Rectal smooth muscle tissue (tissue), 1 donor: ENCODE measurements around the gene INSC.

ENCODE experiments used
- H3K27ac ChIP-seq: one replicate; pipeline ENCODE4 v1.7.0; 2013; ENCODE audit warnings: low read depth, low read length, inconsistent platforms
- H3K27me3 ChIP-seq: one replicate; pipeline ENCODE4 v1.7.0; 2013; ENCODE audit warnings: low read length; ENCODE audit not compliant: control insufficient read depth, insufficient read depth
- H3K36me3 ChIP-seq: one replicate; pipeline ENCODE4 v1.7.0; 2013; ENCODE audit warnings: low read length; ENCODE audit not compliant: control insufficient read depth, insufficient read depth
- H3K4me1 ChIP-seq: one replicate; pipeline ENCODE4 v1.7.0; 2013; ENCODE audit warnings: low read length; ENCODE audit not compliant: control insufficient read depth, insufficient read depth
- H3K4me3 ChIP-seq: one replicate; pipeline ENCODE4 v1.7.0; 2013; ENCODE audit warnings: low read length
- H3K9ac ChIP-seq: one replicate; pipeline ENCODE4 v1.7.0; 2013; ENCODE audit warnings: low read length

The INSC gene

GRCh38 chr11:15143855-15144254 lies 29.1 kb downstream of the INSC start:
- Histone ChIP-seq H3K27ac (no peak overlapping the region), H3K27me3 (no peaks in the 10 kb centered on the region), H3K4me3 (no peak overlapping the region), H3K4me1 (no peaks in the 10 kb centered on the region), H3K9ac (no peak overlapping the region), H3K36me3 (no peaks in the 10 kb centered on the region)

GRCh38 chr11:15144347-15144746 lies 29.6 kb downstream of the INSC start:
- Histone ChIP-seq H3K27ac (no peak overlapping the region), H3K9ac (no peak overlapping the region), H3K27me3 (no peaks in the 10 kb centered on the region), H3K36me3 (no peaks in the 10 kb centered on the region), H3K4me1 (no peaks in the 10 kb centered on the region), H3K4me3 (no peak overlapping the region)

DNA sequence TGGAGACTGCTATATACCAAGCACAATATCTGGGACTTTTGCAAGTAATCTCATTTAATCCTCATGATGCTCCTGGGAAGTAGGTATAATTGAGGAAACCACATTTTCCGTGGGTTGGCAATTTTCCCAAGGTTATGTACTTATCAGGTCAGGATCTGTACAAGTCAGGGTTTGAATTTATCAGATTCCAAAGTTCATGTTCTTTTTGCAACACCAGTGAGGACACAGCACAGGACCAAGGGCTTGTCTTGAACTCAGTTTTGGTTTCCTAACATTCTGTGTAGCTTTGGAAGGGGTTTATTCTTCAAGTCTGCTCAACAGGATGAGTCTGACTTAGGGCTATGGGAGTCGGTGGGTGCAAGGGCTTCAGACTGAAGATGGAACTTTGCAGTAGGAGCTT lies 30.4 kb downstream of the INSC start:
- Histone ChIP-seq H3K36me3 (no peaks in the 10 kb centered on the region), H3K27ac (no peak overlapping the region), H3K4me3 (no peak overlapping the region), H3K4me1 (no peaks in the 10 kb centered on the region), H3K27me3 (no peaks in the 10 kb centered on the region), H3K9ac (no peak overlapping the region)

DNA sequence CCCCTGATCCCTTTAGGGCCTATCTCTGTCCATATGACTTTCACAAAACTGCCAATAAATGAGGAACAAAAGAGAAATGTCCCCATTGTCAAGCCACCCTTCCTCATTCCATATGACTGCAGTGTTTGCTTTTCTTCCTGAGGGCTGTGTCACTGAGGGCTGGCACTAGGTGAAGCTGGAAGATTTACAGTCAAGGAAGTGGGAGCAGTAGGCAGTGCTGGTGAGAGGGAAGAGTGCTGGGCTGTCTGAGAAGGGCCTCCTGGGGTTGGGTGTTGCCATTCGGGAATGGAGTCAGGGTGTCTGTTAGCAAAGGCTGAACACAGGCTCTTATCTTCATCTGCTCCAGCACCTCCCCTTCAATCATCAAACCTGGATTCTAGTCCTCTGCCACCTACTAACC lies 30.9 kb downstream of the INSC start:
- Histone ChIP-seq H3K36me3 (no peaks in the 10 kb centered on the region), H3K4me1 (no peaks in the 10 kb centered on the region), H3K4me3 (no peak overlapping the region), H3K27me3 (no peaks in the 10 kb centered on the region), H3K9ac (no peak overlapping the region), H3K27ac (no peak overlapping the region)

DNA sequence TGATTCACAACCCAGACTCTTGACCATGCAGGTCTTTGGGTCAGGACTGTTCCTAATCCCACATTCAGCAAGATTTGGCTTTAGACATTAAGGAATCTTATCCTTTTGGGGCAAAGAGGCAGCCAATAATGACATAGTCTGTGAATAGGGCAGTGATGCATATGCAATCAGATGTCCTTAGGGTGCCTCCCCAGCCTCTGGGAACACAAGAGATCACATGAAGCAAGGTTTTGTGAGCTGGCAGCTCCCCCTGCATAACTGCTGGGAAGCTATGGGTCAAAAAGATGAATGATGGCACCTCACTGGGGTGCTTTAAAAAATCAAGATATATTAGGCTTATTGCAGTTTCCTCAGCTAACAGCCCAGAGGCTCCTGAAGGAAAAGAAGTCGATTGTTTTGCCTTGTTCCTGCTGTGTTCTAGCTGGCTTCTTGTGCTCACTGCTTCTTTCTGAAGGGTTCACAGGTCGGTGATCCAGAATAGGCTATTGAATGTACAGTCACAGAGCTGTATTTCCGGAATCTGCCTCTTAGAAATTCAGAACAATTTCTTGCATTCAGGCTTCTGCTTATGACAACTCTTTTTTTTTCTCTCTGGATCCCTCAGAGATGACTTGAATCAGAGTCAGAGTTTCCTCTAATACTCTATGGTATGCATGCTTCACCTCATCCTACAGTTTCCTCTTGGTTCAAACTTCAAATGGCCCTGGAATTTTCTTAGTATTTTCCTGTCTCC lies 31.7 kb downstream of the INSC start:
- Histone ChIP-seq H3K36me3 (no peaks in the 10 kb centered on the region), H3K4me1 (no peaks in the 10 kb centered on the region), H3K9ac (no peak overlapping the region), H3K27ac (no peak overlapping the region), H3K27me3 (no peaks in the 10 kb centered on the region), H3K4me3 (no peak overlapping the region)

- Histone ChIP-seq H3K9ac (no peak overlapping the region), H3K4me3 (no peak overlapping the region), H3K27ac (no peak overlapping the region), H3K36me3 (no peaks in the 10 kb centered on the region), H3K27me3 (no peaks in the 10 kb centered on the region), H3K4me1 (no peaks in the 10 kb centered on the region)
Observed at GRCh38 chr11:15148169-15148568, 33.4 kb downstream of the INSC start.

GRCh38 chr11:15149050-15149449 lies 34.3 kb downstream of the INSC start:
- H3K27me3 ChIP-seq, result no peaks in the 10 kb centered on the region
- H3K27ac ChIP-seq, result no peak overlapping the region
- H3K4me1 ChIP-seq, result no peaks in the 10 kb centered on the region
- no peaks in the 10 kb centered on the region for H3K36me3 ChIP-seq
- no peak overlapping the region for H3K4me3 ChIP-seq
- no peak overlapping the region for H3K9ac ChIP-seq

GRCh38 chr11:15150507-15150906 lies 35.8 kb downstream of the INSC start:
- no peak overlapping the region for H3K4me3 ChIP-seq
- no peak overlapping the region for H3K9ac ChIP-seq
- no peaks in the 10 kb centered on the region for H3K4me1 ChIP-seq
- H3K27me3 ChIP-seq, result no peaks in the 10 kb centered on the region
- H3K36me3 ChIP-seq, result no peaks in the 10 kb centered on the region
- H3K27ac ChIP-seq, result no peak overlapping the region

DNA sequence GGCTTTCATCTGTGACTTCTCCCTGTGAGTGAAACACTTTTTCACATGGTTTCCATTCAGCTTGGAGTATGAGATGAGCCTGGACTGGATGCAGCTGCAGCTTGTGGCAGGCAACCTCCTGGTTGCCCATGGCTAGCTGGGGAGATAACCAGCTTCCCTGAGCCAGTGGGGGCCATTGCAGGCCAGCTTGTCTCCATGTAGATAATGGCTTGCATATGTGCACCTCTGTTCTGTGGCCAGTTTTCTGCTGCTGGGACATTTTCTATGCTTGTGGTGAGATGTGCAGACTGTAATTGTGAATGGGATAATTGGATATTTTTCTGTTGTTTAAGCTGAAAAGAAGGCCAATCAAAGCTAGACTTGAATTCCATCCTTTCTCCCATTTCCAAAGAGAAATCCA lies 38.5 kb downstream of the INSC start:
- no peaks in the 10 kb centered on the region for H3K27me3 ChIP-seq
- H3K27ac ChIP-seq, result no peak overlapping the region
- no peaks in the 10 kb centered on the region for H3K4me1 ChIP-seq
- no peak overlapping the region for H3K9ac ChIP-seq
- no peaks in the 10 kb centered on the region for H3K36me3 ChIP-seq
- no peak overlapping the region for H3K4me3 ChIP-seq

DNA sequence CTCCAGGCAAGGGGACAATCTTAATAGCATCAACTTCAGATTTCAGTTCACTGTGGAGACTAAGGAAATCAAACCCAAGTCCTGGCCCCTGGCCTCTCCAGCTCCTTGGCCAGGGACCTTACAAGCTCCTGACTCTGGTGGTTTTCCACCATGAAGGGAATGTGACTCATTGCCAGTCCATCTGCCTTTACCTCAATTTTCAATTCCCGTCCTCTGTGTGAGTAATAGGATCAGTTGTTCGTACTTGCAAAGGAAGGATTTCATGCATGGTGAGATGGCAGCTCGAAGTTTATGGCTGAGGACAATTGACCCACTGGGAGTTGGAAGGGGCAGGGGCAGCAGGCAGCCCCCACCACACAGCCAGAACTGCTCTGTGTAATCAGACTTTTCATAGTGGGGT lies 42.5 kb downstream of the INSC start:
- Histone ChIP-seq H3K36me3 (no peaks in the 10 kb centered on the region), H3K4me1 (no peaks in the 10 kb centered on the region), H3K9ac (no peak overlapping the region), H3K27ac (no peak overlapping the region), H3K27me3 (no peaks in the 10 kb centered on the region), H3K4me3 (no peak overlapping the region)

- Histone ChIP-seq H3K4me1 (no peaks in the 10 kb centered on the region), H3K36me3 (no peaks in the 10 kb centered on the region), H3K27ac (no peak overlapping the region), H3K9ac (no peak overlapping the region), H3K4me3 (no peak overlapping the region), H3K27me3 (no peaks in the 10 kb centered on the region)
Observed at GRCh38 chr11:15157606-15158137, 42.9 kb downstream of the INSC start.

DNA sequence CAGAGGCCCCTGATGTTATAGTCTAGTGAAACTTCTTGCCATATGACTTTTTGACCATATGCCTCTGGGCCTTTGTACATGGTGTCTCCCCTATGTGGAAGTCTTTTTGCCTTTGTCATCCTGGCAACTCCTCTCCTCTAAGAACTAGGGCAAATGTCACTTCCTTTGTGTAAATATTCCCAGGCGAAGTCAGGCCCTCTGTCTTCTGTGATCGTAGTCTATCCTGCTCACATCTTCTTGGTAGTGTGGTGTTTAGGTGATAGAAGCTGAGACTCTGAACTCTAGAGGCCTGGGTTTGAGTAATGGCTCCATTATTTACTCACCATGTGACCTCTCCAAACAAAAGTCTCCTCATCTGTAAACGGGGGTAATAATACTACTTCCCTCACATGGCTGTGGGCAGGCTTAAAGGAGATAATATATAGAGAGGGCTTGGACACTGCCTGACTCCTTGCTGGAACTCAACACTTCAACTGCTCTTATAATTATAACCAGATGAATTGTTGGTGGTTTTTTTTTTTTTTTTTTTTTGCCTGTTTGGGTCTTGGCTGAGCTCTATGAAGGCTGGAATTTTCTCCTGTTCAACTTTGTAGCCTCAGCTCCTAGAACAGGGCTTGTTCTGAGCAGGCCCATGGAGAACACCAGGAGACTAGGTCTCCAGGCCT lies 43.8 kb downstream of the INSC start:
- H3K27ac ChIP-seq, result no peak overlapping the region
- H3K27me3 ChIP-seq, result no peaks in the 10 kb centered on the region
- H3K4me1 ChIP-seq, result no peaks in the 10 kb centered on the region
- no peaks in the 10 kb centered on the region for H3K36me3 ChIP-seq
- no peak overlapping the region for H3K9ac ChIP-seq
- no peak overlapping the region for H3K4me3 ChIP-seq

DNA sequence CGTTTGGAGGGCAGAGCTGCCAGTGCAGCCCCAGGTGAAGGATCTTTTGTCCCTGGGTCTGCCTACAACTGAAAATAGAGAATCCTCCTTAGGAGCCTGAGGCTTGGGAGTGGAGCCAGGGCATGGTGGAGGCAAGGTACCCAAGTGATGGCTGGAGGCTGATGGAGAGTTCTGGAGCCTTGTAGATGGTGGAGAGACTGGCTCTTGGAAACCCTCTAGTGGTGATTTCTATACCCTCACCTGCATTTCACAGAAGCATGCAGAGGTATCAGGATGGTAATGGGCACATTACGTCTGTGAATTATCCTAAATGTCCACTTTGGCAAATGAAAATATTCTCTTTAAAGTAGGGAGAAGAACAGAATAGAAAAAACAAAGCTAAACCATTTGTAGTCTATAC lies 44.4 kb downstream of the INSC start:
- Histone ChIP-seq H3K27me3 (no peaks in the 10 kb centered on the region), H3K27ac (no peak overlapping the region), H3K4me1 (no peaks in the 10 kb centered on the region), H3K9ac (no peak overlapping the region), H3K36me3 (no peaks in the 10 kb centered on the region), H3K4me3 (no peak overlapping the region)
